Gastroesophageal sphincter (tissue), 4 donors: ENCODE measurements around the gene GTSF1L. TPM values are rescaled to one million over a fixed set of nuclear protein-coding genes. Genes with fewer than 3 reads are reported as not detected.

Experiments
- ATAC-seq: fragments of 150-250 bp; one replicate; pipeline ENCODE4 v1.9.1; 2016; ENCODE audit warnings: mild to moderate bottlenecking, moderate library complexity
- H3K27ac ChIP-seq, 4 donors: fragments of 200-600 bp; sonication (generic) in 3 of 4; 1 replicate in 3 of 4; 2 replicates in 1 of 4; pipeline ENCODE4 v1.5.1; 2016 to 2019
- H3K27me3 ChIP-seq: fragments of 200-600 bp; sonication (generic); one replicate; pipeline ENCODE4 v1.5.1; 2019
- H3K36me3 ChIP-seq, 2 donors: fragments of 200-600 bp; sonication (generic); one replicate each; pipeline ENCODE4 v1.5.1; 2019; ENCODE audit warnings: control low read depth in 1 of 2
- H3K4me1 ChIP-seq, 3 donors: fragments of 200-600 bp; sonication (generic); 1 replicate in 2 of 3; 2 replicates in 1 of 3; pipeline ENCODE4 v1.5.1; 2016 to 2019; ENCODE audit warnings: control low read depth in 2 of 3
- H3K4me3 ChIP-seq, 2 donors: fragments of 200-600 bp; sonication (generic); one replicate each; pipeline ENCODE4 v1.5.1; 2019; ENCODE audit warnings: mild to moderate bottlenecking in 1 of 2, moderate library complexity in 1 of 2
- H3K9me3 ChIP-seq, 3 donors: fragments of 200-600 bp; sonication (generic); one replicate each; pipeline ENCODE4 v1.5.1; 2017 to 2019; ENCODE audit warnings: control low read depth in 2 of 3
- CTCF ChIP-seq, 4 experiments: fragments of 200-600 bp in 2 of 4; fragments of 450-650 bp in 2 of 4; sonication (generic) in 1 of 4; IDR thresholded peaks; one replicate each; pipeline ENCODE4 v1.5.1; 2017 to 2019; ENCODE audit warnings: antibody characterized with exemption in 4 of 4, mild to moderate bottlenecking in 2 of 4, moderate library complexity in 2 of 4
- EP300 ChIP-seq: sonication (generic); formaldehyde crosslinking; IDR thresholded peaks from one replicate; pipeline ENCODE4 v1.6.1; 2017; ENCODE audit warnings: antibody characterized with exemption, mild to moderate bottlenecking
- POLR2A ChIP-seq, 2 donors: fragments of 450-650 bp; IDR thresholded peaks; one replicate each; pipeline ENCODE4 v1.6.1; 2017; ENCODE audit warnings: antibody characterized with exemption in 2 of 2, mild to moderate bottlenecking in 2 of 2, moderate library complexity in 1 of 2
- POLR2AphosphoS5 ChIP-seq: sonication (generic); formaldehyde crosslinking; IDR thresholded peaks from one replicate; pipeline ENCODE4 v1.6.1; 2017; ENCODE audit warnings: antibody characterized with exemption
- WGBS, 2 donors: methylation state at CpG; one replicate each; pipeline ENCODE4 v1.1.5; 2018; ENCODE audit warnings: low coverage in 1 of 2; 5-methylcytosine and 5-hydroxymethylcytosine counted together
- total RNA-seq, 4 donors: library from RNA; depleted of rRNA; stranded (reverse); fragments of >200 nt; gene quantifications; one replicate each; pipeline ENCODE4 v1.1.0, GENCODE V29; 2016

GTSF1L gene
- not detected for total RNA-seq

DNA sequence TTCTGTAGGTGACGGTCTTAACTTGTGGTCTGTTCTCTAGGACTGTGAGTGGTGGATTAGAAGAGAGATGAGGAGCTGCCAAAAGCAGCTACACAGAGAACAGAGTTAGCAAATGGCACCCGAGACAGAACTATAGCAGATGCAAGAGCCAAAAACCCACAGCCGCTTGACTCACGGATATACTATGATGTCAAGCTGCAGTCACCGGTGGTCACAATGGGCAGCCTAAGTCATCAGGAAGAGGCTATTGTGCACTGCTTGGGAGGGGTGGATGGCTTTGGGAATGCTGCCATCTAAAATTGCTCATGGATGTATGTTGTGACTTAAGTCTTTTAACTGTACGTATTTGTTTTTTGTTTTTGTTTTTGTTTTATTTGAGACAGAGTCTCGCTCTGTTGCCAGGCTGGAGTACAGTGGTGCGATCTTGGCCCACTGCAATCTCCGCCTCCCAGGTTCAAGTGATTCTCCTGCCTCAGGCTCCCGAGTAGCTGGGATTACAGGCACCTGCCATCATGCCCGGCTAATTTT lies at the start of gene GTSF1L:
Gene GTSF1L, minus strand, starts transcription at position 192 of the 528 bp plus-strand sequence. CDS start 308 bp downstream, outside the sequence.
- no peak for TF ChIP-seq EP300
- no peak for TF ChIP-seq POLR2A (IDR thresholded peaks at IDR 0.05)
- no peak for TF ChIP-seq CTCF (IDR thresholded peaks at IDR 0.05)
- no peak for TF ChIP-seq POLR2AphosphoS5
- 66 to 95% methylated on average over 7 to 8 of the region's 11 CpGs for WGBS, 2 donors
- Histone ChIP-seq H3K4me1 (no peaks in the 10 kb centered on the region), H3K27me3 (peaks cover 7% of the 10 kb centered on the region), H3K36me3 (no peaks in the 10 kb centered on the region), H3K4me3 (no peak within 1 kb of the TSS), H3K9me3 (no peaks in the 10 kb centered on the region), H3K27ac (no peak within 1 kb of the TSS)
- ATAC-seq = no peak

- Histone ChIP-seq H3K27ac (no peak overlapping the region), H3K9me3 (peaks cover 0 to 27% (median 0%) of the 10 kb centered on the region in 3 donors), H3K4me1 (no peaks in the 10 kb centered on the region), H3K27me3 (no peaks in the 10 kb centered on the region), H3K4me3 (no peak overlapping the region), H3K36me3 (no peaks in the 10 kb centered on the region)
- no peak for ATAC-seq
- no peak for TF ChIP-seq POLR2A (IDR thresholded peaks at IDR 0.05)
- TF ChIP-seq CTCF (IDR thresholded peaks at IDR 0.05) = no peak
- no peak for TF ChIP-seq EP300
- TF ChIP-seq POLR2AphosphoS5 = no peak
- 77 to 87% methylated on average over 2 to 3 of the region's 10 CpGs for WGBS, 2 donors
Measured at GRCh38 chr20:43774754-43775153, 48.0 kb upstream of the GTSF1L start.

GRCh38 chr20:43771503-43772190 lies 44.8 kb upstream of the GTSF1L start:
- H3K36me3 ChIP-seq = no peaks in the 10 kb centered on the region
- WGBS, 2 donors = 86 to 92% methylated on average over 4 to 6 of the region's 9 CpGs
- H3K9me3 ChIP-seq = no peaks in the 10 kb centered on the region
- no peak for TF ChIP-seq CTCF (IDR thresholded peaks at IDR 0.05)
- TF ChIP-seq EP300 = no peak
- no peak for TF ChIP-seq POLR2A (IDR thresholded peaks at IDR 0.05)
- TF ChIP-seq POLR2AphosphoS5 = no peak
- ATAC-seq = no peak
- H3K4me3 ChIP-seq = no peak overlapping the region
- H3K27ac ChIP-seq = no peak overlapping the region
- no peaks in the 10 kb centered on the region for H3K27me3 ChIP-seq
- peaks cover 0 to 20% (median 0%) of the 10 kb centered on the region in 3 donors for H3K4me1 ChIP-seq

DNA sequence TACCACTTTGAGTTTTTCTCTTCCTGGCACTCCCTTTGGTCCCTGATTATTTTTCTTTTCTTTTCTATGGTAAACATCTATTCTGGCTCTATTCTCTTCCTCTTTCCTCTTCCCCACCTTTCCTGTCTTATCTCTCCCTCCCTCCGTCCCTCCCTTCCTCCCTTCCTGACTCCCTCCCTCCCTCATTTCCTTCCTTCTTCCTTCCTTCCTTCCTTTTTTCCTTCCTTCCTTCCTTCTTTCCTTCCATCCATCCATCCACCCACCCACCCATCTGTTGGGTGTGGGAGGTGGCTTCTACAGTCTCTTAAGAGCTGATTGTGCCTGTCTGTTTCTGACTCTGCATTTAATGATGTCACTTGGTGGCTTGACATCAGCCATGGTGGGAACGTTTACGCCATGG lies 43.5 kb upstream of the GTSF1L start:
- Histone ChIP-seq H3K36me3 (no peaks in the 10 kb centered on the region), H3K4me3 (no peak overlapping the region), H3K4me1 (peaks cover 0 to 33% (median 0%) of the 10 kb centered on the region in 3 donors), H3K9me3 (no peaks in the 10 kb centered on the region), H3K27ac (no peak overlapping the region), H3K27me3 (no peaks in the 10 kb centered on the region)
- TF ChIP-seq POLR2AphosphoS5 (no peak), POLR2A (IDR thresholded peaks at IDR 0.05) (no peak), CTCF (IDR thresholded peaks at IDR 0.05) (no peak), EP300 (no peak)
- ATAC-seq = no peak
- 59 to 67% methylated on average over 3 of the region's 3 CpGs for WGBS, 2 donors
